Stromal cell of bone marrow (primary cell): ENCODE results near the gene TRIM29.

Experiments
- DNase-seq: peaks from one replicate; pipeline ENCODE4 v3.0.0-alpha.2; 2012; ENCODE audit warnings: low read depth

Gene TRIM29

DNA sequence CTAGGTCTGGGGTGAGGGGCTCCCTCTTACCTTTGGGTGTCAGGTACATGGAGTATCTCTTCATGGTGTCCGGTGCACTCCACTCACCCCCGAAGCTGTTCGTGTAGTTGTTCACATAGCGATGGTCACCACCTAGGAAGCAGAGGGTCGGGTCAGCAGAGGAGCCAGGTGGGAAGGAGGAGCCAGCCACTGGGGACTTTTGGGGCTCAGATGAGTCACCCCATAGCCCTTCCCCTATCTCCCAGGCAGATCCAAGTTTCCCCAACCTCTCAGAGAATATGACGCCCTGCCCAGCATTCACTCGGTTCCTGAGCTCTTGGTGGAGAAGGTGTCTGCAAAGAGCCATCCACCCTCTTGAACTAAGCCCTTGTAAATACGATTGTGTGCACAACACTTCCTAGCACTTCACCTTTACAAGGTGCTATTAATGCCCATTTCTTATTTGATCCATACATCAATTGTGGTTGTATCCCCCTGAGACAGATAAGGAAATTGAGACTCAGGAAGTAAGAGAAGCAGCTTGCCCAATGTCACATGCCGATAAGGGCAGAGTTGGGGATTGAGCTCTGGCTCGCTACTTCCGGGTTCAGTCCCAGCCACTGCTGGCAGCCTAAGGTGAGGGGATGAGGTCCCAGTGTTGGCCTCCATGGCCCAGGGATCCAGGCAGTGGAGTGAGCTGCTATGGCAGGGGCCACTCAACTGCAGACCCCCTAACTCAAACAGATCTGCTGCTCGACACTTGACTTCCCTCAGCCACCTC, 14.8 kb downstream of the TRIM29 start:
- no peak for DNase-seq

DNA sequence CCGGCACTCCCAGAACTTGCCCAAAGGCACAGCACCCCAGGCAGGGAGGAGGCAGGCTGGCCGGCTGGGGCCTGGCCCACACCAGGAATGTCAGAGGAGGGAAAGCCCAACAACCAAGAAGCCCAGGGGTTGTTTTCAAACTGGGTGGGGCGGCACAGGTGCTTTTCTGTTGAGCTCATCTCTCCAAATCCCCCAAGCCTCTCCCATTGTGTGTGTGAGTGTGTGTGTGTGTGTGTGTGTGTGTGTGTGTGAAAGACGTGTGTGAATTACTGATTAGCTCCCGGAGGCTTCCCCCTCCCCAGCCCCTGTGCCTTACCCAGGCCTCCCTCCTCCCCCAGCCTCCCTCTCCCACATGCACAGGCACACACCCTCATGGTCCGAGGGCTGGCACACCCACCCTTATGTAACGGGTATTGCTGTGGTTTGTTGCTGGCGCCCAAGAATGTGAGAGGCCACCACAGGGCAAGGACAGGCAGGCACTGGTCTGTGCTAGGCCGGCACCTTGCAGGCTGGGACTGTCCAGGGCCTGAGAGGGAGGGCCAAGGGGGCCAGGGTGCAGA, 15.9 kb downstream of the TRIM29 start:
- no peak for DNase-seq

DNA sequence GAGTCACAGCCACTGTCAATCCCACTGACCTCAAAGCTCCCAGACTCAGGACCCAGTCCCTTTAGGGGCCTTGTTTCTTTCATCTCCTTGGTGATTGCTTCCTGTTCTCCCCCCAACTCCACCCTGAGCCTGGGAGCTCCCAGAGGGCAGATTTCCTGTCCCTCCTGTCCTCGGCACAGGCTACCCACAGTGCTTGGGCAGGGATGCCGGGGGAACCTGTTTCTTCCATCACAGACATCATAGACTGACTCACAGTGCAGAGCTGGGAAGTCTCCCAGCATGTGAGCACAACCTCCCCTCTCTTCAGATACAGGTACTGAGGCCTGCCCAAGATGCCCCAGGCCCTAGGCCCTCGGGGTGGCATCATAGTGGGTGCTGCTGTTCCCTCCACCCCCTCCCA, 16.6 kb downstream of the TRIM29 start:
- no peak for DNase-seq

DNA sequence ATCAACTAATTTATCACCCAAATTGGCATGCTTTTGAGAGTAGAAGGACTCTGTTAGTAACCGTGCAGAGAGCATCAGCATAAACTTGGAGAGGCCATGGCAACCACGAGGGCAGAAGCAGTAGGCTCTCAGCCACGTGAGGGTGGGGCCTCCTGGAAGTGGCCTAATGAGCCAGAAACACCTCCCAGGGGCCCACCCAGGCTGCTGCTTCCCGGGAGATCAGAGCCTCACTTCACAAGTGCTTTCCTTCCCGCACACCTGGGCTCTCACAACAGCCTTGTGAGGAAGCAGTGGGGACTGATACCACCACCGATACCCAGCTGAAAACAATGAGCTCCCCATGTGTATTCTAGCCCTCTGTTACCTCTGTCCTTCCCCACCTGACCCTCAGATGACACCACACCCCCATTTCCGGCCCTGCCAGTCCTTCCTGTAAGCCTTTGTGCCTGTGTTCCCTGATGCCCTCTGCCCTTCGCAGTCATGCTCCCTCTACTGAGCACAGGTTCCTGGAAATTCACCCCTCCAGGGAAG, 17.0 kb downstream of the TRIM29 start:
- DNase-seq = no peak

DNA sequence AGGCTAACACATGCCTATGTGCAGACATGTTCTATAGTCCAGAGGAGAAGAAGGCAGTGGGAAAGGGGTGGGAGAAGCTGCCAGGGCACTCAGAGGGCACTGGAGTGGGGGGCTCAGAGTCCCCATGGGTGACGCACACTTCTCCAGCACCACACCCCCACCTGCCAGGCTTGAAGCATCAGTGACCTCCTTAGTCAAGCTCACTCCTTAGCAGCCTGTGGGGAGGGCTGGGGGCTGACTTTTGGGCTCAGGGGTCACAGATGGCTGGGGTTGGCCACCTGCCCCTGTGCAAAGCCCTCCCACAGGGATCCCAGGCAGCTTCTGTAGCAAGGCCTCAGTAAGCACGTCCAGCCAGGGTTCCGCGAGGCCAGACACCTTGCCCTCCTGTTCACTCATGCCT, 18.8 kb downstream of the TRIM29 start:
- no peak for DNase-seq

DNA sequence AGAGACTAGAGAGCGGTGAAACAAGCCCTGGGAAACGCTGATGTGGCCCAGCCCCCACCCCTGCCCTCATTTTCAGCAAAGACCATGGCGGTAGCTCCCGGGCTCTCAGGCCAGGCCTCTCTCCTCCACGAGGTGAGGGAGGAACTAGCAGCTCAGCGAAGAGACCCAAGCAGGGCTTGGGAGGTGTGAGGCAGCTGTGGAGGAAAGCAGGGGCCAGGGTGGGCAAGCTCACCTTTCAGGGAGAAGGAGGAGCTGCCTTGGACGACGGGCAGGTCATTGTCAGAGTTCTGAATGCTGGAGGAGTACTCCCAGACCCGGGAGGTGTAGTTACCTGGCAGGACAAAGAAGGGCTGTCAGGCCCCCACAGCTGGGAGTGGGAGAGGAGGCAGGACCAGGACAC, 19.9 kb downstream of the TRIM29 start:
- no peak for DNase-seq

DNA sequence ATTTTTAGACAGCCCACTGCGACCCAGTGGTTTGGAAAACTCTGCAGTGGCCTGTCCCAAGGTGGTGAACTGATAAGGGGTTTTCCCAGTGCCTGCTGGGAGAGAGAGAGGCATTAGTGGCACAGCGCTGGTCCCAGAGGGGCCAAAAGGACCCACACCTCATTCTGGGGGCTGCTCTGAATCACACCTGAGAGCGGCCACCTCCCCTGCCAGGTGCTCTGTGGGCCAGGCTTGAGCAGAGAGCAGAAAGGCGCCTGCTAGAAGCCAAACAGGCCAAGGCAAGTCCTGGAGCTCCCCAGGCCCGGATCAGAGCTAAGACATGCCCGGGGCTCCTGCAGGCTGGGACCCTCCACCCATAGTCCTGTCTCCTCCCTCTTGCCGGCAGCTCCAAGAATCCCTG, 20.9 kb downstream of the TRIM29 start:
- no peak for DNase-seq

DNA sequence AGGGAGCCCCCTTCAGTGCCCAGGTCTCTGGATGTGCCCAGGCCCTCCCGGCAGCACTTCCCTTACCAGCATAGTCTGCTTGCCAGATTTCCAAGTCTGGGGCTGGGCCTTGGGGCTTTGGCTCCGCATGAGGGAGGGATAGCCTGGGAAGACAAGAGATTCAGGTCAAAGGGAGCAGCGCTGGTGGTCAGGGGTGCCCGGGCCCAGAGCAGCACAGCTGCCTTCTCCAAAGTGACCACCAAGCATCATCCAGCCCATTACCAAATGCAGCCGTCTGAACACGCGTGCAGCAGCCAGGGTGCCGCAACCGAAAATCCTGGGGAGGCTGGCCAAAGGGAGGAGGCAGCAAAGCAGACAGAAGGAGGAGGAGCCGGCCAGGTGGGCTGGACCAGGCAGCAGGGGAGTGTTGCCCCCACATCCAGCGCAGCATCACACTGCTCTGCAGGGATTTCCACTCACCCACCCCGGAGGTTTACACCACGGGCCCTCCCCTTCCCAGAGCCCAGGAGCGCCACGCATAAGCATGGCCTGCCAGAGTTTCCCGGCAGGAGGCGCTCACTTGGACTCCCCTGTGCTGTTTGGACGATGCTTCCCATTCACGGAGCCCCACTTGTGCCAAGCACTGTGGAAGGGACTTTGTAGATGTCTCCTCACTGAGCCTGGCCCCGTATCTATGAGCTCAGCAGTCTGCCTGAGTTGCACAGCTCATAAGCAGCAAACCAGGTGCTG, 22.5 kb downstream of the TRIM29 start:
- DNase-seq = no peak

DNA sequence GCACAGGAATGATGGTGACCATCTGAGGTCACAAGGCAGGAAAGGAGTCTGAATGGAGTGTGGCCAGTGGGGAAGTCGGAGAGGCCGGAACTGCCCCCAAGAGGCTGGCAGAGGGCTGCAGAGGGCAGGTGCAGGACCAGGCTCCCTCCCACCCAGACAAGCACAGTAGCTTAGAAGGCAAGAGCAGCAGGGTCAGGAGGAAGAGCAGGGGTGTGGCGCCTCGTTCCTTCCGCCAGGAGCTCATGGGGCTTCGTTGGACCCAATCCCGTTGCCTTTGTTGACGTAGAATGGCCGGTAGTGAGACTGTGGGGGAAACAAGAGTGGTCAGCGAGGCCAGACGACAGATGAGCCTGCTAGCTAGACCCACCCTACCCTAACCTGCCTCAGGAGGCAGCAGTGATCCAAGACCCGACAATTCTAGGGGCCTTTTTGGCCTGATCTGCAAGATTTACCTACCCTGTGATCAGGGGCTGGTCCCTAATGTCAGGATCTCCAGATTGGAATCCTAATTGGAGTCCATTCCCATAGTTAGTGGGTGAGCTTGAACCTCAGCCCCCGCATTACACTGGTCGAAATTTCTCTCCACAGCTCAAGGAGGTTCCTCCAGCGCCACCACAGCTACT, 25.6 kb downstream of the TRIM29 start:
- no peak for DNase-seq

DNA sequence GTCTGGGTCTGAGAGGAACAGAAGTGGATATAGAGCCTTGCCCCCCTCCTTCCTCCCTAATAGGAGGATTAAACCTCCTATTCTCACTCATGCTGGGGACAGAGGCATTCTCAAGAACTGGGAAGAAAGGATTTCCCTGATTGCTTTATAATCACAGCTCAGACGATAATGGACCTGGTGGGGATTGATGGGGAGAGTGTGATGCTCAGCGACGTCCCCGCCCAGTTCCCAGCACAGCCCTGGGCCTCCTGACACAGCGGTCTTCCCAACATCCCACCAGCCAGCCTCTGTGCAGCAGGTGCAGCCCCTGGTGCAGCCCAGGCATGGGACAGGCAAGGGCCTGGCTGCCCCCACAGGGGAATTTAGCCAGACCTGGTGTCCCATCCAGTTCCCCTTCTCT, 28.4 kb downstream of the TRIM29 start:
- DNase-seq = no peak

DNA sequence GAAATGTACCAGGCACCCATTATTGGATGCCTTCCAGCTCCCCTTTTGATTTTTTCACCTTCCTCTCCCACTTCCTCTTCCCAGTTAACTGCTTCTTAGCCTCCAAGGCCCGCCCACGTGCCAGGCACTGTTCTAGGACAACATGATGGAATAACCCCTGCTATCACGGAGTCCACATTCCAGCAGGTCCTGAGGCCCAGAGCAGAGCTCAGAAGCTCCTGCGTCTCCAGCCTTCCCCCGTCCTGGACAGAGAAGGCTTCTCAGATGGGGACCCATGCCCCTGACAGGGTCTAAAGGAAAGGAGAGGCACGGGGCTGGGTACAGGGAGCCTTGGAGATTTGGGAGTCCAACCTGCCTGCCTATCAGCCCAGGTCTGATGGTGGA, 29.1 kb downstream of the TRIM29 start:
- DNase-seq = no peak

DNA sequence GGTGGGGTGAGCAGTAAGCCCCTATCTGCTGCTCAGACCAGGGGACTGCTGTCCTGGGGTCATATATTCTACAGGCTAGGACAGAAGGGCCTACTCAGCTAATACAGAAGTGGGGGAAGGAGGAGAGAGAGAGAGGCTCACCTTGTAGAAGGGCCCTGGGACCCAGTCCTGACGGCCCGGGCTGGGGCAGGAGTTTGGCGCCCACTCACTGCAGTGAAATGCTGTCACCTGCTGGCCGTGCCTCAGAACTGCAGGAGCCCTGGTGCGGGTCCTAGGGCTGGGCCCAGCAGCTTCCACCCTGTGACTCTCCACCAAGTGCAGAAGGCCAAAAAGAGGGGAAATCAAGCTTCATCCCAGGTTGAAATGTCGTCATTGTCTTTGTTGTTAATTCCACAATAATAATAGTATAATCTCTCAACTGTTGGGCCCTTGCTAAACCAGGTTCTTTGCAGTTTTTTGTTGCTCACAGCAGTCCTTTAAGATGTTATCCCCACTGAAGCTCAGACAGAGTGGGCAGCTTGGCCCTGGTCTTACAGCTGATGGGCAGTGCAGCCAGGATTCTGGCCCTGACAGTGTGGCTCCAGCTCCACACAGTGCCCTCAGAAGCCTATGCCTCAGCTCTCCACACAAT, 29.6 kb downstream of the TRIM29 start:
- no peak for DNase-seq

DNA sequence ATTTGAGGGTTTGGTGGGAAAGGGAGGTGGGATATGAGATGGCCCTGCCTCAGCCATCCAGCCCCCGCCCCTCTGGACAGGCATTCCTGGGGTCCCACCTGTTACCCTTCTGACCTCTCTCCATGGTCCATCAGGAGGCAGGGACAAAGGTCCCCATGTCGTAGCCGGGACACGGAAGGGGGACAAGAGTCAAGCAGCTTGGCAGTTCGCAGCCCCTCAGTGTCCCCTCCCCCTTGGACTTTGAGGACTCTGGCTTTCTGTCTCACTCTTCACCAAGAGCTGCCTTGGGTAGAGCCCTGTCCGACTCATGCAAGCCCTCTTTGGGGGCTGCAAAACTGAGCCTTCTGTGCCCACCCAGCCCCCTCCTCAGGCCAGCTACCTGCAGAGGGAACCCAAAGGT, 30.2 kb downstream of the TRIM29 start:
- DNase-seq = no peak

DNA sequence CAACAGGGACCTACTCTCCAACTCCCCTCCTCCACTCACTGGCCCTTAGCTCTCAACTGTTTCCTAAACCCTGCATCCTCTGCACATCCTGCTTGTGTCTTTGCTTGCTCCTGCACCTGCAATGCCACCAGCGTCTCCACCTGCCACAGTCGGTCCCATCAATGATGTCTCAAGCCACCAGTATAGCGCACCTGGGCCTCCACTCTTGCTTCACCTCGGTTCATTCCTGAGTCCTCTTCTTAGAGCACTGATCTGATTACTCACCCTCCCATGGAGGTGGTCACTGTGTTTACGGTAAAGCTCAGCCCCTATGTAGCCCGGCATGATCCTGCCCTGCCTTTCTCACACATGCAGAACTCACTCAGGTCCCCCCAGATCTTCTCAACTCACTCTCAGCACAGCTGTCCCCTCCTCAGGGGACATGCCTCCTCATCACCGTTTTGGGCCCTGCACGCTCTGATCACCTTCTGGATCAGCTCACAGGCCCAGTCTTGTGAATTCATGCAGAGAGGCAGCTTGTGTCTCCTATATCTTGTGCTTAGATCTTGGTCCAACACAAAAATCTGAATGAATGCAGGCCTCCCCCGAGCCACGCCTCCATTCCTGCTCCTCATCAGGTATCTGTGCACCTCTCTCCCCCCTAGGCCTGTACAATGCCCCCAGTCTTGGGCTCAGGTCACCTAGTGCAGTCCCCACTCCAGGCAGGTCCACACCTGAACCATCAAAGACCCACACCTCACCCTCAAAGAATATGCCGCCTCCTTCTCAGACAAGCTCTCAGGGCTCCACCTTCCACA, 31.4 kb downstream of the TRIM29 start:
- DNase-seq = no peak

DNA sequence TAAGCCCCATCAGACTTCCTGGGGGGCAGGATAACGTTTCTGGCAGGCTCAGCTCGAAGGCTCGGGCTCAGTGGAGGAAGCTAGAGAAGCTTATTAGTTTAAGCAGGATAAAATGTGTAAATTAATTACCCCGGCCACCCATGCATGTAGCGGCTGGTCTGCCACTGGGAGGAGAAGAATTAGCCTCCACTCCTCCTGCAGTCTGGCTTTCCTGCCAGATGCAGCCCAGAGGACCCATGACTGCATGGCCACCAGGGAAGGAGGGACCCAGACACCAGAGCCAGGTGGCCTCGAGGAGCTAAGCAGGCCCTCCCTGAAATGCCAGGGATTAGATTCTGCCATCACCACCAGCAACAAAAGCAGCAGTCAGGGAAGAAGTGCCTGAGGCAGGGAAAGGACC, 32.3 kb downstream of the TRIM29 start:
- DNase-seq = no peak

DNA sequence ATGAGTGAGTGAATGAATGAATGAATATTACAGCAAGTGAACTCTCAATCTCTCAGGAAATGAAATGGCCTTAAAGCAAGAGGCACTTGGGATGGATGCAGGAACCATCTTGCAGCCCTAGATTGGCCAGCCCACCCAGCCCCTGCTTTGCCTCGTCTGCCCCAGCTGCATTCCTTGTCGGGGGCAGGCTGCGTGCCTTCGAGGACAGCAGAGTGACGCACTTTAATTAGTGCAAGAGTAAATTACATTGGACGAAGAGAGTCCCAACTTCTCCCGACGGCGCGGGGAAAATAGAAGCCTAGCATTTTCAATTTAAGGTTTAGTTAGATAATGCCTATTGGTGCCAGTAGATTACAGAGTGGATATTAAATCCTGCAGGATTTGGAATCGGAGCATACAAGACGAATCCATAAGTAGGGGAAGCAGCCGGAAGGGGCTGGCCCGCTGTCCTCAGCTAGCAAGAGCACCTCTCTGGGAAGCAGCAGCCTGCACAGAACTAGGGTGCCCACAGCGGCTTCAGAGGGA, 33.8 kb downstream of the TRIM29 start:
- no peak for DNase-seq

DNA sequence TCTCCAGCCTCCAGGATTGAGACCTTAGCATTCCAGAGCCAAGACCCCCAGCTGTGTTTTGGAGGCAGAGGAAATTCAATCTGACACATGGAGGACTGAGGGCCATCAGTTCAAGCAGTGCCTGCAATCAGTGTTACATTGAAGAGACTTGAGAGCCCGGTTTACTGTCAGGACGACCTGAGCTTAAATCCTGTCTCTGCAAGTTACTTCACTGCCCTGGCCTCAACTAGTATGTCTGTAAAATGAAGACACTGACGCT, 35.1 kb downstream of the TRIM29 start:
- no peak for DNase-seq

DNA sequence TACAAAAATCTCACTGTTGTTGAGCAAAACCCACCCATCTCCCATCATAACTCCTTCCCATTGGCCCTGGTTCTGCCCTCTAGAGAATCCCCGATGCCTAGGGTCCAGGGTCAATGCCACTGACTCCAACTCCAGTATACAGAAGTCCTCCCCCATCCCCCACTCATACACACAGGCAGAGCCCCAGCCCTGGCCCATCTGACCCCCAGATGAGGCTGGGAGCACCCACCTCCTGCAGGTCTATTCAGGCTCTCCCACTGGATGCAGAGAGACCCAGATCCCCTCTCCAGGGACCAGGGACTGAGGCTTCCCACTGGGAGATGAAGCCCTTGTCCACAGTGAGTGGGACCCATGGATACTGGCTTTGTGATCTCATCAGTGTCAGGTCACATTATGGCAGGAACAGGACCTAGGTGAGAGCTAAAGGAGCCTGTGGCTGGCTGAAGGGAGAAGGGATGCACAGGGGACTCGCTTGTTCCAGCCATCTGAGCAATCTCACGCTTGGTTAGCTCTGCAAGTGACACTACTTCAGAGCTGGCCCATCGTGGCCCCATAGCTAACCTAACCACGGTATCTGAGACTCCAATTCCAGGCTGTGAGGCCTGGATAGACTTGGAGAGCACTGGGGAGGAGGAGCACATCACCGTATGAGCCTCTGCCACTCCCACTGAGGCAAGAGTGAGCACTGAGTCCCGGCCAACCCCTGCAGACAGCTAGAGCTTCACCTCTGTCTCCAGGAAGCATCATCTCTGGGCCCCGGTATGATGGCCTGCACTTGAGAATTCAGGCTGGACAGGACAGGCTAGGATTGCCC, 35.7 kb downstream of the TRIM29 start:
- no peak for DNase-seq

DNA sequence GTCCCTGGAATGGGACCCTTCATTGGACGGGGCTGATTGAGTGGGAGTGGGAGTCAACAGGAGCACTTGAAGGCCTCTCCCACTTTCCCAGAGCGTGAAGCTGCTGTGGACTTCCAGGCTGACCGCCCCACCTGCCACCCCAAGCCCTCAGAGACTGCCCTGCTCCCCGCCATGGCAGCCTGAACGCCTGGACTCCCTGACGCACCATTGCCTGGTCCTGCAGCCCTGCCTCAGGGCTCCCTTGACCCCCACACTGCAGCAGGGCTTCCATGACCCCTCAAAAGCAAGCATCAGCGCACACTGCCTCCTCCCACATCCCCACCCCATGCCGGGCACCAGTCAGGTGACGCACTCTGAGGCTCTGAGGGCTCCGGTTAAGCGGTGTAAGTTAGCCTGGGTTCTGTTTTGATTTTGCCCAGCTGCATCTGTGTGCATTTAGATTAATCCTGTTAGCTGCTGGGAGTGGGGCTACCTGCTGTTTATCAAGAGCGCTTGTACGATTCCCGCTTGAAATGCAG, 39.4 kb downstream of the TRIM29 start:
- DNase-seq = no peak

DNA sequence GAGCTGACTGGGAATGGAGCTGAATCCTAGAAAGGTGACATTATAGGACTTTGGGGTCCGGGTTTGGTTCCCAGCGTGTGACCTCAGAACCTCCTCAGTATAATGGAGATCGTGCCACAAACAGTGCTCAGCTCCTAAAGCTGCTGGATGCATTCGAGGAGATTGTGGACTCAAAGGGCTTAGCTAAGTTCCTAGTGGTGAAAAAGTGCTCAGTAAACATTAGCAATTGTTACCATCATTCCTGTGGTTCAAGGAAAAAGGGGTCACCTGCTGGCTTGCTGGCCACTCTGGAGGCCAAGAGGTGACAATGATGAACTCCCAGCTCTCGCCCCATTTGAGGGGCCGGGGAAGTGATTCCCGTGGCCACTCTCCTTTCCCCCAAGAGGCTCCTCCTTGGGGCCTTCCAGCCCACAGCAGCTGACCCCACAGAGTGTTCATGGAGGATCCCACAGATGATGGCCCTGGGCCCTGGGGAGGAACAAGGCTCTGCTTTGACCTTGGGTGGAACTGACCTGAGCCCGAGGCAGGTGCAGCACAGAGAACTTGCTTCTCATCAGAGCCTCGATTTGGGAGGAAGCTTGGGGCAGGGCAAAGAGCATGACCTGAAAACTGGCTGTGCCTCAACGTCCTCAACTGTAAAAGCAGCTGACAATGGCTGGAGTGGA, 40.1 kb downstream of the TRIM29 start:
- DNase-seq = no peak
